ENCODE results near the gene FAM217B.

DNA sequence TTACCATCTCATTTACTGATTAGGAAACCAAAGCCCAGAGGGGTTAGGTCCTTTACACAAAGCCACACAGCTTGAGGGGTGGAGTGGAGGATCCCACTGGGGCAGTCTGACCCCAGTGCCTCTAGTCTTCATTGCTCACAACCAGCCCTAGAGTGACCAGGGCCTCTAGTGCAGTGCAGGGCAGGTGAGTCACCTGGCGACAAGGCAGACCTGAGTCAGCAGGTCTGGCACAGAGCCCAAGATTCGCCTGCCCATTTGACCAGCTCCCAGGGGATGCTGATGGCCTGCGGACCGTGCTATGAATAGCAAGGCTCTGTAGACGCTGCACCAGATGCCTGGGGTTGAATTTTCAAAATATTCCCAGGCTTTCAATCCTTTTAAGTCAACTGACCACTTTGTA is 48.0 kb downstream of the FAM217B start:
- TF ChIP-seq MXI1 (IDR thresholded peaks at IDR 0.05; ENCODE audit: low read depth, low read length) (no peak), EP300 (IDR thresholded peaks at IDR 0.05; ENCODE audit: borderline replicate concordance in 1 of 2, low read depth in 1 of 2, low read length in 1 of 2) (no peak), ELF1 (IDR thresholded peaks at IDR 0.05) (no peak), YY1 (IDR thresholded peaks at IDR 0.05; ENCODE audit: low read depth) (no peak), FOXJ3 (CRISPR knock-in tag; IDR thresholded peaks at IDR 0.05) (no peak), TAF1 (IDR thresholded peaks at IDR 0.05; ENCODE audit: borderline replicate concordance, low read depth, low read length) (no peak), RXRA (IDR thresholded peaks at IDR 0.05; ENCODE audit: borderline replicate concordance, low read depth) (no peak)
- TF ChIP-seq, protein P1, sequence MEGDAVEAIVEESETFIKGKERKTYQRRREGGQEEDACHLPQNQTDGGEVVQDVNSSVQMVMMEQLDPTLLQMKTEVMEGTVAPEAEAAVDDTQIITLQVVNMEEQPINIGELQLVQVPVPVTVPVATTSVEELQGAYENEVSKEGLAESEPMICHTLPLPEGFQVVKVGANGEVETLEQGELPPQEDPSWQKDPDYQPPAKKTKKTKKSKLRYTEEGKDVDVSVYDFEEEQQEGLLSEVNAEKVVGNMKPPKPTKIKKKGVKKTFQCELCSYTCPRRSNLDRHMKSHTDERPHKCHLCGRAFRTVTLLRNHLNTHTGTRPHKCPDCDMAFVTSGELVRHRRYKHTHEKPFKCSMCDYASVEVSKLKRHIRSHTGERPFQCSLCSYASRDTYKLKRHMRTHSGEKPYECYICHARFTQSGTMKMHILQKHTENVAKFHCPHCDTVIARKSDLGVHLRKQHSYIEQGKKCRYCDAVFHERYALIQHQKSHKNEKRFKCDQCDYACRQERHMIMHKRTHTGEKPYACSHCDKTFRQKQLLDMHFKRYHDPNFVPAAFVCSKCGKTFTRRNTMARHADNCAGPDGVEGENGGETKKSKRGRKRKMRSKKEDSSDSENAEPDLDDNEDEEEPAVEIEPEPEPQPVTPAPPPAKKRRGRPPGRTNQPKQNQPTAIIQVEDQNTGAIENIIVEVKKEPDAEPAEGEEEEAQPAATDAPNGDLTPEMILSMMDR (IDR thresholded peaks at IDR 0.05) = no peak
- TF ChIP-seq, protein P2, sequence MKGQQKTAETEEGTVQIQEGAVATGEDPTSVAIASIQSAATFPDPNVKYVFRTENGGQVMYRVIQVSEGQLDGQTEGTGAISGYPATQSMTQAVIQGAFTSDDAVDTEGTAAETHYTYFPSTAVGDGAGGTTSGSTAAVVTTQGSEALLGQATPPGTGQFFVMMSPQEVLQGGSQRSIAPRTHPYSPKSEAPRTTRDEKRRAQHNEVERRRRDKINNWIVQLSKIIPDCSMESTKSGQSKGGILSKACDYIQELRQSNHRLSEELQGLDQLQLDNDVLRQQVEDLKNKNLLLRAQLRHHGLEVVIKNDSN (IDR thresholded peaks at IDR 0.05; ENCODE audit: borderline replicate concordance, low read depth) = no peak
- TF ChIP-seq, protein P3, sequence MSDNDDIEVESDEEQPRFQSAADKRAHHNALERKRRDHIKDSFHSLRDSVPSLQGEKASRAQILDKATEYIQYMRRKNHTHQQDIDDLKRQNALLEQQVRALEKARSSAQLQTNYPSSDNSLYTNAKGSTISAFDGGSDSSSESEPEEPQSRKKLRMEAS (IDR thresholded peaks at IDR 0.05; ENCODE audit: low read depth) = no peak

Measured in SK-N-SH (cell line).